Mucosa of rectum (tissue), 2 donors: ENCODE measurements around the gene PARD3.

Source experiments
- H3K27ac ChIP-seq, 2 donors: one replicate each; pipeline ENCODE4 v1.7.0; 2013; ENCODE audit warnings: inconsistent platforms in 2 of 2, low read depth in 2 of 2, low read length in 2 of 2
- H3K27me3 ChIP-seq, 2 donors: one replicate each; pipeline ENCODE4 v1.7.0; 2013; ENCODE audit warnings: low read length in 2 of 2; ENCODE audit not compliant: control insufficient read depth in 2 of 2, insufficient read depth in 2 of 2
- H3K36me3 ChIP-seq, 2 donors: one replicate each; pipeline ENCODE4 v1.7.0; 2013; ENCODE audit warnings: low read length in 2 of 2; ENCODE audit not compliant: control insufficient read depth in 2 of 2, insufficient read depth in 2 of 2
- H3K4me1 ChIP-seq, 2 donors: one replicate each; pipeline ENCODE4 v1.7.0; 2013; ENCODE audit warnings: low read length in 2 of 2, mild to moderate bottlenecking in 1 of 2; ENCODE audit not compliant: control insufficient read depth in 2 of 2, insufficient read depth in 2 of 2
- H3K4me3 ChIP-seq, 2 donors: one replicate each; pipeline ENCODE4 v1.7.0; 2013; ENCODE audit warnings: low read length in 2 of 2
- H3K9ac ChIP-seq, 2 donors: one replicate each; pipeline ENCODE4 v1.7.0; 2013; ENCODE audit warnings: low read length in 2 of 2, low read depth in 1 of 2, mild to moderate bottlenecking in 1 of 2
- H3K9me3 ChIP-seq, 2 donors: one replicate each; pipeline ENCODE4 v1.7.0; 2013; ENCODE audit warnings: low read length in 2 of 2; ENCODE audit not compliant: control insufficient read depth in 2 of 2
- donor health status: healthy.
- donor health status: Normal muscosa, but diverticular disease.

Gene PARD3

GRCh38 chr10:34334908-34335307, 480.2 kb downstream of the PARD3 start:
- H3K27me3 ChIP-seq: no peaks in the 10 kb centered on the region
- no peaks in the 10 kb centered on the region for H3K4me1 ChIP-seq
- H3K9ac ChIP-seq: no peak overlapping the region
- H3K27ac ChIP-seq: no peak overlapping the region
- no peaks in the 10 kb centered on the region for H3K9me3 ChIP-seq
- no peak overlapping the region for H3K4me3 ChIP-seq
- peaks cover 2 to 3% of the 10 kb centered on the region in 2 donors for H3K36me3 ChIP-seq

GRCh38 chr10:34333513-34333912, 481.6 kb downstream of the PARD3 start:
- Histone ChIP-seq H3K4me1 (no peaks in the 10 kb centered on the region), H3K9ac (no peak overlapping the region), H3K36me3 (peaks cover 2 to 3% of the 10 kb centered on the region in 2 donors), H3K9me3 (no peaks in the 10 kb centered on the region), H3K27me3 (no peaks in the 10 kb centered on the region), H3K4me3 (no peak overlapping the region), H3K27ac (no peak overlapping the region)

GRCh38 chr10:34327184-34327583, 487.9 kb downstream of the PARD3 start:
- no peak overlapping the region for H3K27ac ChIP-seq
- no peaks in the 10 kb centered on the region for H3K9me3 ChIP-seq

GRCh38 chr10:34323192-34323591, 491.9 kb downstream of the PARD3 start:
- no peak overlapping the region for H3K4me3 ChIP-seq
- H3K9me3 ChIP-seq: no peaks in the 10 kb centered on the region
- no peak overlapping the region for H3K9ac ChIP-seq
- peaks cover 0 to 4% of the 10 kb centered on the region in 2 donors for H3K36me3 ChIP-seq
- no peaks in the 10 kb centered on the region for H3K27me3 ChIP-seq
- H3K27ac ChIP-seq: no peak overlapping the region
- H3K4me1 ChIP-seq: peaks cover 3 to 12% of the 10 kb centered on the region in 2 donors

More at GRCh38 chr10:34327184-34327583, 487.9 kb downstream of the PARD3 start:
- H3K4me3 ChIP-seq: no peak overlapping the region
- H3K9ac ChIP-seq: no peak overlapping the region
- no peaks in the 10 kb centered on the region for H3K27me3 ChIP-seq
- H3K4me1 ChIP-seq: no peaks in the 10 kb centered on the region
- peaks cover 2 to 7% of the 10 kb centered on the region in 2 donors for H3K36me3 ChIP-seq

- peak overlapping the region in 1 of 2 donors; percentile 23 for H3K27ac ChIP-seq
- peaks cover 4 to 7% of the 10 kb centered on the region in 2 donors for H3K36me3 ChIP-seq
- H3K9ac ChIP-seq: no peak overlapping the region
- H3K4me3 ChIP-seq: no peak overlapping the region
- H3K9me3 ChIP-seq: no peaks in the 10 kb centered on the region
- H3K27me3 ChIP-seq: no peaks in the 10 kb centered on the region
- H3K4me1 ChIP-seq: peaks cover 3 to 12% of the 10 kb centered on the region in 2 donors
These were observed 494.8 kb downstream of the PARD3 start for GRCh38 chr10:34320265-34320664.

- Histone ChIP-seq H3K9me3 (no peaks in the 10 kb centered on the region), H3K36me3 (peaks cover 4 to 5% of the 10 kb centered on the region in 2 donors), H3K4me1 (peaks cover 3 to 12% of the 10 kb centered on the region in 2 donors), H3K4me3 (no peak overlapping the region), H3K9ac (peak overlapping the region in 1 of 2 donors; percentile 19), H3K27me3 (no peaks in the 10 kb centered on the region), H3K27ac (peak overlapping the region; percentile 12 to 50)
These were observed 495.8 kb downstream of the PARD3 start for GRCh38 chr10:34319197-34319846.

- H3K9ac ChIP-seq: no peak overlapping the region
- no peak overlapping the region for H3K27ac ChIP-seq
These were observed 498.9 kb downstream of the PARD3 start for GRCh38 chr10:34316154-34316553.

GRCh38 chr10:34314457-34314856, 500.6 kb downstream of the PARD3 start:
- Histone ChIP-seq H3K4me1 (peaks cover under 1 to 4% of the 10 kb centered on the region in 2 donors), H3K36me3 (peaks cover 4 to 5% of the 10 kb centered on the region in 2 donors), H3K4me3 (no peak overlapping the region), H3K9me3 (no peaks in the 10 kb centered on the region), H3K9ac (no peak overlapping the region), H3K27ac (no peak overlapping the region), H3K27me3 (no peaks in the 10 kb centered on the region)

More at GRCh38 chr10:34316154-34316553, 498.9 kb downstream of the PARD3 start:
- Histone ChIP-seq H3K9me3 (no peaks in the 10 kb centered on the region), H3K36me3 (peaks cover 4 to 5% of the 10 kb centered on the region in 2 donors), H3K4me3 (no peak overlapping the region), H3K4me1 (peaks cover 3 to 12% of the 10 kb centered on the region in 2 donors), H3K27me3 (no peaks in the 10 kb centered on the region)

GRCh38 chr10:34313888-34314287, 501.2 kb downstream of the PARD3 start:
- Histone ChIP-seq H3K9ac (no peak overlapping the region), H3K27me3 (no peaks in the 10 kb centered on the region), H3K4me3 (no peak overlapping the region), H3K36me3 (peaks cover 4 to 5% of the 10 kb centered on the region in 2 donors), H3K9me3 (no peaks in the 10 kb centered on the region), H3K27ac (no peak overlapping the region), H3K4me1 (no peaks in the 10 kb centered on the region)

GRCh38 chr10:34313353-34313752, 501.7 kb downstream of the PARD3 start:
- Histone ChIP-seq H3K9ac (no peak overlapping the region), H3K4me1 (no peaks in the 10 kb centered on the region), H3K27ac (no peak overlapping the region), H3K36me3 (peaks cover 4 to 5% of the 10 kb centered on the region in 2 donors), H3K9me3 (no peaks in the 10 kb centered on the region), H3K4me3 (no peak overlapping the region), H3K27me3 (no peaks in the 10 kb centered on the region)
